ENCODE data around the gene TREM1.
"Not testable (repeated sequence)": the region's sequence is repeated elsewhere in the genome, so short reads cannot be mapped to it uniquely, and the experiment has no call there.

TREM1 gene
- total RNA-seq, result 0.57 to 44.0 (median 5.0) reads per million in 18 experiments

DNA sequence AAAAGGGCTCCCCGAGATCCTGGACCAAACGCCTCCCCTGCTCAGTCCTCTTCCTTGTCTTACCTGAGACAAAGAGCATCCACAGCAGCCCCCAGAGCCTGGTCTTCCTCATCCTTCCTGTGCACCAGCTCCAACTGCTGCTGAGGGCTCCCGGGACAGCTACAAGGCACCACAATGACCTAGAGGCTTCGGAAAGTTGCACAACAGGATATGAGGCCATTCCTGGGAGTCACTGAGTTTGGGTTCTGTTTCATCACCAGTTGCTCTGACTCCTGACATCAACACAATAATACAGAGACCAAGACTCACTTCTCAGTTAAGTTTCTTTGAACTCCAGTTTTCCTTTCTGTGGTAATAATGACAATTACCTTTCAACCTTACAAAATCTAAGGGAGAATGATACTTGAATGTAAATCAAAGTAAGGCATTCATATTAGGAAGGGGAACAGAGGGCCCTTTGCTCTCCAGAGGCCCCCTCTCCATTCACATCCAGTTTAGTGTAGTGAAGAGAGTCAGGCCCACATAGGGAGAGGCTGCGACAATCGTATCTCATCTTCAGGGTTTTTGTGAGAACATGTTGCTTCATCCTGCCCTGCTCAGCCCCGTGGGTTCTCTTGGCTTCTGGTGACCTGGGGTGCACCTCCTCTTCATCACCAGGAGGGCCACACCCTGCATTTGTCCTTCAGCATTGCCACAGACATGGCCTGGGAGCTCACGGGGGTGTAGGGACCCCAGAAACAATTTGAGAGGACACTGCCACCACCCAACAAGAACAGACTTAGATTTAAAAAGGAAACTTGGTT, at the start of gene TREM1:
Gene TREM1, minus strand, starts transcription at position 139 of the 803 bp plus-strand sequence. Its CDS starts 27 bp downstream, at position 112.
- DNase-seq, result peak; percentile 94 to 97

DNA sequence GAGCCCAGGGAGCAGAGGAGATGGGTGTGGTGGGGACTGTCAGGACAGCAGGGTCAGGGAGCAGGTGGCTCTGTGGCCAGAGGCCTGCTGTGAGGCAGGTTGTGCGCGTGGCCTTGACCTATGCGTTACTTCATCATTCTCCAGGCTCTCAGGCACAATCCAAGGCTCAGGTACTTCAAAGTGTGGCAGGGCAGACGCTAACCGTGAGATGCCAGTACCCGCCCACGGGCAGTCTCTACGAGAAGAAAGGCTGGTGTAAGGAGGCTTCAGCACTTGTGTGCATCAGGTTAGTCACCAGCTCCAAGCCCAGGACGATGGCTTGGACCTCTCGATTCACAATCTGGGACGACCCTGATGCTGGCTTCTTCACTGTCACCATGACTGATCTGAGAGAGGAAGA, 49.5 kb upstream of the TREM1 start:
- DNase-seq, result no peak

DNA sequence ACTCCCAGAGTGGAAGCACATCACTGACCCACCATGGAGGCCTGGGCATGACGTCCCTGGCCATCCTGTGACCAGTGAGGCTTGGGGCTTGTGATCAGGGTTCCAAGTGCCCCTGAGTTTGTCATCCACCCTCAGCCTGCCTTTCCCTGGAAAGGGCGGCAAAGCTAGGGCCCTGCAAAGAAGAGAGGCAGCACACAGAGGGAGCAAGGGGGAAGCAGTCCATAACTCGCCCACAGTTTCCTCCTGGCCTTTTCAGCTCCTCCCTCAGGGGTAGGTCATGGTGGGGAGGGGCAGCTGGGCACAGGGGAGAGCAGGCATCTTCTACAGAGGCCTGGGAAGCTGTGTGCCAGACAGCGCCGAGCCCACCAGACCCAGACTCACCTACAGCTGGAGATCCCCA, 48.8 kb upstream of the TREM1 start, which contains the start of gene NCR2:
Gene NCR2, plus strand, starts transcription at position 313 of the 400 bp plus-strand sequence. CDS start 269 bp downstream, outside the sequence.
- DNase-seq, result no peak

DNA sequence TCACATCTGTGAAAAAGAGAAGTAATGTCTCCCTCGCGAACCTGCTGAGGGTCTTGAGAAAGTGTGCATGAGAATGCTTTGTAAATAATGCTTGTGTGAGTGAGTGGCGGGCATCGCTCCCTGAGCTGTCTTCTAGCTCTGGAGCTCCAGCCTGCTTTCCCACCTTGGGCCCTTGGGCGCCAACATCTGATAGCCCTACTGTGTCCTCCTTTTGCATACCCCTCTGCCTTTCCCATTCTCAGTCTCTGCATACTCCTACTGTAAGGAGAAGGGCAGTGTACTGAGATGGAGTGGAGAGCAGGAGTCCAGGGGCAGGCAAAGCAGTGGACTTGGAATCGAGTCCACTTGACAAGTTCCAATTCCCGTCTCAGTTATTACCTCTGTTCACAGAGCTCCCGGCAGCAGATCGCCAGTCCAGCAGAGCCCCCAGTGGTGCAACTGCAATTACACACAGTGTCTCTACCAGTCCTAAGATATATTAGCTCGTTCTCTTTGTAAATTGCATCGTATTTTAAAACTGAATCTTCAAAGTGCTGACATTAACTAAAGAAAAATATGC, 48.1 kb upstream of the TREM1 start:
- no peak for DNase-seq

DNA sequence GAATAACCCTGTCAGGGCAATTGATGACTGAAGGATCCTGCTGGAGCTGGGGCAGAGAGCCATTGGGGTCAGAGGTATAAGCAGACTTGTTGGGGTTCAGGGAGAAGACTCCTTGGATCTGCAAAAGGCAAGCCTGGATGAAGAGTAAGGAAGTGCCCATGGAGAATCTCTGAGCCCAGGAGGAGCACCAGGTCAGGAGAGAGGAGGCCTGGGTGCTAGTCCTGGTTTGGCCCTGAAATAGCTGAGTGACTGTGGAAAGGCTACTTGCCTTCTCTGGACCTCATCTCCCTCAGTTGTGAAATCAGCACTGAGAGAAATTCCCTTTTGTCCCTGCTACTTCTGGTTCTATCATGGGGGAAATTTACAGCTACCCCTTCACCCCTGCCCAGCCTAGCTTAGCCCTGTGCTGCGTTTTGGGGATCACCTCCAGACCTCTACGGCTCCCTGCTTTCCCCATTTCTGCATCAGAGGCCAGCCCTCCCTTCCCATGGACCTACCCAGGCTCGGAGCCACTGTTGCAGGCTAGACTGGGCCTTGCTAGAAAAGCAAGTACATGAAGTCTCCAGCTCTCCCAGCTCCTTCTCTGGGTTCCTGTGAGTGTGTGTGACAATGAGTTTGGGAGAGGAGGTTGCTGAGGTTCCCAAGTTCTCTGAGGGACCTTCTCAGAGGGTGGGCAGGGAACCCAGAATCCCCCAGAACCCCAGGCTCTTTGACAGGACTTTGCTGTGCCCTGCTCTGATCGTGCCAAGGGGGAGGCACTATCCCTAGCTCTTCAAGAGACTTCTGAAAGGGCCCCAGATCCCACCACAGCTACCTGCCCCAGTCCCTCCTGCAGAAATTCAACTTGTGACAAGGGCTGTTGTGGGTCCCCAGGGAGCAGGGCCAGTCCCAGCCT, 46.6 kb upstream of the TREM1 start:
- DNase-seq, result no peak

DNA sequence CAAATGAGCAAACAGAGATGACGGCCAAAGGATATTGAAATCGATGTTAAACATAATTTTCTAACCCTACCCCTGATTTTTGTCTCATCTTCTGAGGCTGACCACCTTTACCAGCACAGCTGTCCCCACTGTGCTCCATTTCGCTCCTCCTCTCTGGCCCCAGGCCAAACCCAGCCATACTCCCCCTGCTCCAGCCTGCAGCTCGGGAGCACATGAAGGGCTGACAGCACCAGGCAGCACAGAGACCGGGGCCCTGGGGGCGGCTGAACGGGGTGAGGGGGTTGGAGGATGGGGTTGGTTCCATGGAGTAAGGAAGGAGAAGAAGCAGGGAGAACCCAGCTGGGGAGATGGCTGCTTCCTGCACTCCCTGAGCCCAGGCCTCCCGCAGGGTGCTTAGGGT, 45.8 kb upstream of the TREM1 start:
- no peak for DNase-seq

DNA sequence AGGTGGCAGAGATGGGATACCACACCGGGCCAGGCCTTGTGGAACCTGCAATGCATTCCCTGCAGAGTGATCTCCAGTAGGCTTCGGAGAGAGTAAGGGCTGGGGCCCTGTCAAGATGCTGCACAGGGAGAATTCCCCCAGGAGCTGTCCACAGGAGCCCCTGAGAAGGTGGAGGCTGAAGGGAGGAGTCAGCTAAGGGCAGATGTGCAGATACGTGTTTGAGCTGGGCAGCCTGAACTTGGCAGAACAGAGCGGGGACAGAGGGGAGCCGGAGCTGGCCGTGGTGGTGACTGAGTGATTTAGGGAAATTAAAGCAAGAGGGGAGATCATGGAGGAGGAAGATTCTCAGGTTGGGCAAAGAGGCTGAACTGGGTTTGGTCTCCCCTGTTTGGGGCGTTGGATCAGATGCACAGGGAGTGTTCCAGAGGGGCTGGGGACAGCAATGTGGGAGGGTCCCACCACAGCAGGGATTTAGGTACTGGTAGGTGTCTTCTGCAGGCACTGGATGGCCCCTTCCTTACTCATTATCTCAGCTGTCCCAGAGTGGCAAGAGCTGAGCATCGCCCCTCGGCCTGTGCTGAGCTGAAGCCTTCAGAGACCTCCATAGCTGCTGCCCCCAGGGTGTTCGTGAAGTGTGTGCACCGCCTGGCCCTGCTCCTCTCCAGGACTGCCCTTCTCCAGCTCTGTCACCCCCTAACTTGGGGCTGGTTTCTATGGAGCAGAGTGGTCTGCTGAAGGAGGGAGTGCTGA, 45.1 kb upstream of the TREM1 start:
- no peak for DNase-seq

DNA sequence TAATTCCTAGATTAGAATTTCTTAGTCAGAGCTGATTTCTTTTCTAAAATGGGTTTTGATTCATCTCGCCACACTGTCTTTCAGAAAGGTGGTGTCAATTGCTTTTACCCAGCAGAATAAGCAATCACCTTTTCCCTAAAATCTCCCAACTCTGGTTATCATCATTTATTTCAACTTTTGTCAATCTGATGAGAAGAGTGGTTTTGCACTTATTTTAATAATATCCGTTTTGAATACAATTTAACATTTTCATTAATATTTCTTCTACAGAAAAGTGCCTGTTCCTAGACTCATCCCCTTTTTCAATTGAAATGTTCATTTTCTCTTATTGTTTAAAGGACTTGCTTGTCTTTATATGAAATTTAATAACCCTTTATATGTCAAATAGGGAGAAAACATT, 40.7 kb upstream of the TREM1 start:
- no peak for DNase-seq

DNA sequence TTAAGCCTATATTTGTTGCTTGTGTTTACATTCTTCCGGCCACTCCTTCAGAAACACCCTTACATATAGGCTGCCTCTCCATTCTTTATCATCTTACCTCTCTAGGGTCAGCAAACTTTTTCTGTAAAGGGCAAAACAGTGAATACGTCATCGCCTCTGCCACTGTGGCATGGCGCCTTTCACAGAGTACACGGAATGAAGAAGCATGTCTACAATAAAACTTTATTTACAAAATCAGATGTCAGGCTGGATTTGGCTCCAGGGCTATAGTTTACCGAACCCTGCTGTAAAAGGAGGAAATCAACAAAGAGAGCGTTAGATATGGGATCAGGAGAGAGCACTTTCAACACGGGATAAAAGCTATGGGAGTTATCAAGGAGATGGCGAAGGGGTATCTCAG, 39.6 kb upstream of the TREM1 start:
- DNase-seq, result no peak

DNA sequence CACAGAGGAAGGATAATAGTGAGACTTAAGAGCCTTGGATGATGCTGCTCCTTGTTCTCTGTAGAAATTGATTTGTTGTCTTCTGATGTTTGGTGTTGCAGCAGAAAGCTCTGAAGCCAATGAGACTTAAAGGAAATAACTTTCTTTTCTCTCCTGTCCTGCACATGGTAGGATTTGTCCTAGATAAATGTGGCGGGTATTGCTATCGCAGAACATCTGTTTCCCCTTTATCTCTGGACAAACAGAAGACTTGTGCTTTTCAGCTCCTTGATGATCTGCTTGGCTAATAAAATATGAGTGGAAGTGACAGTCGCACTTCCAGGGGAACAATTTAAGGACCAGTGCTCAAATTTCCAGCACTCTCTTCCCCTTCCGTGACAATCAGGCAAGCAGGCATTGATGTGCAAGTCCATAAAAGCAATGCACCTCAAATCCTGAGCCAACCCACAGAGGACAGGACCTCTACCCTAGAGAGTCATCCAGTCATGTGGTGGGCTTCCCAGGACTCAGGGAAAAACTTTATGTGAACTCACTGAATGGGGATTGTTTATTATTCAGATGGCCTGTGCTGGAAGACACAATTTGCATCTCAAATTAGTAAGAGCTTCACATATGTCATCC, 39.1 kb upstream of the TREM1 start:
- DNase-seq, result no peak

DNA sequence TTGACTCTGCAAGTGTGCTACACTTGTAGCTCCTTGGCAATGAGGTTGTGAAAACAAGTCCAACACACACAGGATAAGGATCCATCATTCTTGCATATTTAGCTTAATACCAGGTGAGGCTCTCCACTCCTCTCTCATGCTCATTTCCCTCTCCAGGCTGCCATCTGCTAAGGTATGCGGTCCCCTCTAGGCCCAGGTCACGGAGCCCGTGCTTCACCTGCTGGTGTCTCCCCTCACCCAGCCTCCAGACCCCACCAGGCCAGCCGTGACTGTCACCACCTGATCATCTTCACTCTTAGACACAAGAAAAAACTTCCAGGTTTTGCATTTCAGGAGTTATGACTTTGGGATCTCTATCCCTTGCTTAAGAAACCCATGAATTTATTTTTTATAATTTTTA, 34.7 kb upstream of the TREM1 start:
- DNase-seq, result no peak

DNA sequence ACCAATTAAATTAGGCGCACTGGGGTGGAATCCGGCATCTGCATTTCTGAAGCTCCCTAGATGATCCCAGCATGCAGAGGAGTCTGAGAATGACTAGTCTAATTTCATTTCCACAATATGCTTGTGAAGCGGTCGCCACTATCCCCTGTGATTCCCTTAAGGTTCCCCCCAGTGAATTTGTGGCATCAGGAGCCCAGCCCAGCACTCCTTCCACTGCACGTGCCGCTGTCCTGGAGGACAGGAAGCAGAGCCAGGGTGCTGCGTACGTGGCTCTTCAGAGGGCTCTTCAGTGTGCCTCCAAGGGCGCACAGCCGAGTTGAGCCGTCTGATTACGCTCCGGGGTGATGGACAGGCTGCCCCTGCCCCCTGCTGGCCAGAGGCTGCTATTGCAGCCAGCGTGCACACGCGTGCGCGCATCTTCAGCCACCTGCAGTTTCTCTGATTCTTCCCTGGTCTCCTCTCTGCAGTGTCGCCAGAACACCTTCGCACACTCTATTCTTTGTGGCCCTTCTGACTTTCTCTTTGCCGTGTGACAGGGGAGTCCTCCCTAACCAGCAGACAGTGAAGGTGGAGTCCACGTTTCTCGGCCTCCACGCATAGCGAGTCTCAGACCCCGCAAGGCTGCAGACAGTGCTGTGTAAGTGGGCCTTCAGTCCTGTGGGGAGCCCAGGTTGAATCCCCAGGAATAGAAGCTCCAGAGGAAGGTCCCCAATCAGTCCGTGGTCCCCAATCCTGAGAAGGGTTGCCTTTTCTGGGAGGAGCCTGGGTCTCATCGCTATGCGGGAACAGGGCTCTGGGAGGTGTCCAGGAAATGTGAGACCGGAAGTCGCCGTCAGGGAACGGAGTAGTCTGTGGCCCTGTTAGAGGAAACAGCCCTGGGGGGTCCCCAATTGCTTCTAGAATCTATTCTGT, 32.4 kb upstream of the TREM1 start:
- peak; percentile 82 to 88 for DNase-seq

DNA sequence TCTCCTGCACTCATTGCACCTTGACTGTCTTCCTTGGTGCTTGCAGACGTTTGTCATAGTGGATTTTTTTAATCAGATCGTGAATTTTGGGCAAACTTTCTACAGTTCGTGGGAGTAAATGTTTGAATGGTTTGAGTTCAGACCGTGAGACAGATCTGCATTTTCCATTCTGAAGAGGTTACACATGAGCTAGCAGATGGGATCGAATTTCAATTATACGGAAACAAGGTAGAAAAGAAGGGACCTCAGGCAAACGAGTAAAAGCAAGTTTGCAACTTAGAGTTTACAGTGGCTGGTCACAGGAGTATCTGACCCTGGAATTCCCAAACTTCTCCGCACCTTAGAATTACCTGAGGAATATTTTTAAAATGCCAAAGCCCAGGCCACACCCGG, 31.8 kb upstream of the TREM1 start:
- no peak for DNase-seq

DNA sequence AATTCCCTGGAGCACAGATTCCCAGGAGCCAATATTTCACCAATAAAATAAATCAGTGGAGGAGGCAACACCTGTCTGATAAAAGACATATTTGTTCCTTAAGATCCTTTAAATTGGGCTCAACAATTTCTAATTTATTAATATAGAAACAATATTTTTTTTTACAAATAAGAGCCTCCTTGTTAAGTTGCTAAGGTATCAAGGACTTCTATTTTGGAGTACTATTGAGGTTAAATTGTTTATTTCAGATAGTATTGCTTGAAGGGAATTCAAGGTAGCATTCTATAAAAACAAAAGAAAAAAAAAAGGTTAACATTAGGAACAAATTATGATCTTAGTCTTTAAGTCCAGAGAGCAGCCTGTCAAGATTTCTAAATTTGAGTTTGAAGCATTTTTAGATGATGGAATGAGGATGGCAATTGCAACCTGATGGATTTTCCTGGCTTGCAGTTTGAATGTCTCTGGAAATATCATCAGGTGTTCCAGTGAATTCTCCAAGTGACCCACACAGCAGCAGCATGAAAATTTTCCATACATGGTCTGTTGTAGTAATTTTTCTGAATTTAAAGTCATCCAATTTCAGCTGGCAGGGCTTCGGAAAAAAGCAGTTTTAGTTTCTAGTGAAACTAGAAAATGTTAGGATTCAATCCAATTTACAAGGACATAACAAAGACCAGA, 29.6 kb upstream of the TREM1 start:
- DNase-seq, result no peak

DNA sequence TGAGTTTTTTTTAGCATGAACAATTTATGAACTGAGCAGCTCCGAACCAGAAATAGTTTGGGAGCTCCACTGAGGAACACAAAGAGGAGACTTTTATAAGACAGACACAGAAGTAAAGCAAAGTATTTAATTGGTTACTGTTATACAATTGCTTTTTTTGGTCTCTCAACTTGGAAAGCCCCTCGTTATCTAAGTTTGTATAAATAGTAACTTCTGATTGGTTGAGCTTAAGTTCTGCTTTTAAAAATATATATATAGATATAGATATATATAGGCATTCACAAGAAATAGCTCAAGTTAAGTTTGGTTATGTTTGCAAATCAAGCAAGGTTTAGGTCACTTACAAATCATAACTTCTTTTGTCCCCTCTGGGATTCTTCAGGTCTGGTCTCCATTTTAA, 28.7 kb upstream of the TREM1 start:
- no peak for DNase-seq

DNA sequence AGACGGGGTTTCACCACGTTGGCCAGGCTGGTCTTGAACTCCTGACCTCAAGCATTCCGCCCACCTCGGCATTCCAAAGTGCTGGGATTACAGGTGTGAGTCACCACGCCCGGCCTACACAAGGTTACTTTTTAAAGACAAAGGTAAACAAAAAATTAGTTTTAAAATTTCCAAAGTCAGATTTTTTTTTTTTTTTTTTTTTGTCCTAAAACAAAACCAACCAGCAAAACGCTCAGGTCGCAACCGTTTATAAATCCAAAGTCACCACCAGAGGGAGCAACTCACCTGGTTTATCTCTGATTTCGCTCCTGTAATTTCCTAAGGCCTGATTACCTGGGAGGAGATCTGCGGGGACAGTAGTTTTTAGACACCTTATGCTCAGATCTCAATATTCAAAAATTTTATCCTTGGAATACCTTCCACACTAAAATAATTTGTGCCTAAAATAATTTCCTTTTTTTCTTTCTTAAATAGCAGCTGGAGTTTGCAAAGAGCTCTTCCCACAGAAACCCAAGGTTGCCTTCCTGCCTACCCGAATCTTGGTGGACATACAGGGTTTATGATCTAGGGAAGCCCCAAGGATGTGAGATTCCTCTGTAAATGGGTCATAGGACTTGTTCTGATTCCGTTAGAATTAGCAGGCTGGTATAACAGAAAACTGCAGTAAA, 19.8 kb upstream of the TREM1 start:
- peak; percentile 26 to 36 for DNase-seq

DNA sequence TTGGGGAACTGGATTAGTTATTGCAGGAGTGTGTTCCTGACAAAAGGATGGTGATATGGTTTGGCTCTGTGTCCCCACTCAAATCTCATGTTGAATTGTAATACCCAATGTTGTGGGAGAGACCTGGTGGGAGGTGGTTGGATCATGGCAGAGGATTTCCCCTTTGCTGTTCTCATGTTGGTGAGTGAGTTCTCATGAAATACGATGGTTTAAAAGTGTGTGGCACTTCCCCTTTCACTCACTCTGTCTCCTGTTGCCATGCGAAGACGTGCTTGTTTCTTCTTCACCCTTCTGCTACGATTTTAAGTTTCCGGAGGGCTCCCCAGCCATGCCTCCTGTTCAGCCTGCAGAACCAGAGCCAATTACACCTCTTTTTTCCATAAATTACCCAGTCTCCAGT, 16.2 kb upstream of the TREM1 start:
- DNase-seq, result peak; percentile 70 to 76

DNA sequence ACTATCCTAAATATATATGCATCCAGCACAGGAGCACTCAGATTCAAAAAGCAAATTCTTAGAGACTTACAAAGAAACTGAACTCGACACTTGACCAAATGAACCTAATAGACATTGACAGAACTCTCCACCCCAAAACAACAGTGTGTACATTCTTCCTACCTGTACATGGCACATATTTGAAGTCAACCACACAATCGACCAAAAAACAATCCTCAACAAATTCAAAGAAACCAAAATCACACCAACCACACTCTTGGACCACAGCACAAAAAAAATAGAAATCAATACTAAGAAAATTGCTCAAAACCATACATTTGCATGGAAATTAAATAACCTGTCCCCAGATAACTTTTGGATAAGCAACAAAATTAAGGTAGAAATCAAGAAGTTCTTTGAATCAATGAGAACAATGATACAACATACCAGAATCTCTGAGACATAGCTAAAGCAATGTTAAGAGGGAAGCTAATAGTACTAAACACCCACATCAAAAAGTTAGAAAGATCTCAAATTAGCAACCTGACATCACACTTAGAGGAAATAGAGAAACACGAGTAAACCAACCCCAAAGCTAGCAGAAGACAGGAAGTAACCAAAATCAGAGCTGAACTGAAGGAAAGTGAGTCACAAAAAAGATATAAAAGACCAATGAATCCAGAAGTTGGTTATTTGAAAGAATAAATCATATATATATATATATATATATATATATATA, 12.5 kb upstream of the TREM1 start:
- peak; percentile 66 to 87 for DNase-seq

DNA sequence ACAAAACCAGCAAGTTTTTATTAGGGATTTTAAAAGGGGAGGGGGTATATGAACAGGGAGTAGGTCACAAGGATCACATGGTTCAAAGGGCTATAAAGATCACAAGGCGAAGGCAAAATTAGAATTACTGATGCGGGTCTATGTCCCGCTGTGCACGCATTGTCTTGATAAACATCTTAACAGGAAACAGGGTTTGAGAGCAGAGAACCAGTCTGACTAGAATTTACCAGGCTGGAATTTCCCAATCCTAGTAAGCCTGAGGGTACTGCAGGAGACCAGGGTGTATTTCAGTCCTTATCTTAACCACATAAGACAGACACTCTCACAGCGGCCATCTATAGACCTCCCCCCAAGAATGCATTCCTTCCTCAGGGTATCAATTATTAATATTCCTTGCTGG, 10.8 kb upstream of the TREM1 start:
- not testable (repeated sequence) for DNase-seq
